IMR-90 (cell line): Measurements from ENCODE around the gene HECW1. TPM values are rescaled to one million over a fixed set of nuclear protein-coding genes. Genes with fewer than 3 reads are reported as not detected.
A peak's percentile ranks its signal among the peaks of the same experiment; 100 is the strongest.

Experiments
- ATAC-seq: fragments of 200-7000 bp; cut with Tn5 transposase; 2 replicates; pipeline ENCODE4 v1.9.1; 2020; ENCODE audit warnings: low read depth, mild to moderate bottlenecking, moderate library complexity
- BruUV-seq: library from RNA; stranded (reverse); fragments of 400-500 nt; replicated peaks from 2 replicates; lab custom pipeline; 2021; lab: Mats Ljungman, UMichigan
- CTCF ChIA-PET: fragments of 300-600 bp; formaldehyde crosslinking; extraction: SDS; loops from one replicate; lab custom pipeline; 2021; ENCODE audit warnings: antibody characterized with exemption; lab: Yijun Ruan, JAX
- POLR2A ChIA-PET: fragments of 300-600 bp; sonication (Branson Sonifier 250); formaldehyde crosslinking; loops from one replicate; lab custom pipeline; 2022; ENCODE audit warnings: antibody characterized with exemption; ENCODE audit not compliant: unreplicated experiment; lab: Charles Lee
- DNase-seq: peaks from one replicate; pipeline ENCODE4 v3.0.0; 2013
- H2AFZ ChIP-seq: replicated peaks from 2 replicates; pipeline ENCODE3; 2013; ENCODE audit warnings: low read length, mild to moderate bottlenecking; ENCODE audit not compliant: poor library complexity
- H2AK5ac ChIP-seq: 2 replicates; pipeline ENCODE4 v1.6.1; 2013; ENCODE audit warnings: low read depth, low read length, inconsistent platforms
- H2AK9ac ChIP-seq: replicated peaks from 2 replicates; pipeline ENCODE3; 2013; ENCODE audit warnings: mild to moderate bottlenecking, low read depth, low read length, moderate library complexity; ENCODE audit not compliant: poor library complexity
- H2BK120ac ChIP-seq: 2 replicates; pipeline ENCODE4 v1.6.1; 2013; ENCODE audit warnings: low read depth, low read length, inconsistent platforms
- H2BK15ac ChIP-seq: 3 replicates; pipeline ENCODE4 v1.6.1; 2013; ENCODE audit warnings: low read depth, low read length, inconsistent platforms
- H2BK20ac ChIP-seq: 2 replicates; pipeline ENCODE4 v1.6.1; 2013; ENCODE audit warnings: low read depth, mild to moderate bottlenecking, inconsistent platforms, low read length, moderate library complexity
- H2BK5ac ChIP-seq: 2 replicates; pipeline ENCODE4 v1.6.1; 2013; ENCODE audit warnings: mild to moderate bottlenecking, low read depth, low read length, inconsistent platforms; ENCODE audit not compliant: poor library complexity, severe bottlenecking
- H3K14ac ChIP-seq: replicated peaks from 2 replicates; pipeline ENCODE4 v1.6.1; 2013; ENCODE audit warnings: low read depth, low read length, inconsistent platforms
- H3K18ac ChIP-seq: 2 replicates; pipeline ENCODE4 v1.6.1; 2013; ENCODE audit warnings: low read depth, low read length, control low read depth
- H3K23ac ChIP-seq: 2 replicates; pipeline ENCODE4 v1.6.1; 2013; ENCODE audit warnings: low read depth, low read length, inconsistent platforms
- H3K27ac ChIP-seq: 2 replicates; pipeline ENCODE4 v1.5.1; 2013; ENCODE audit warnings: mild to moderate bottlenecking, control low read depth, low read length; ENCODE audit not compliant: insufficient read depth
- H3K27me3 ChIP-seq: 2 replicates; pipeline ENCODE4 v1.6.1; 2013; ENCODE audit warnings: low read length; ENCODE audit not compliant: control insufficient read depth, insufficient read depth
- H3K36me3 ChIP-seq: 2 replicates; pipeline ENCODE4 v1.6.1; 2013; ENCODE audit warnings: low read length, mixed read lengths; ENCODE audit not compliant: control insufficient read depth, insufficient read depth
- H3K4ac ChIP-seq: 2 replicates; pipeline ENCODE4 v1.6.1; 2013; ENCODE audit warnings: low read depth, low read length, inconsistent platforms
- H3K4me1 ChIP-seq: 2 replicates; pipeline ENCODE4 v1.6.1; 2013; ENCODE audit warnings: low read length, mixed read lengths; ENCODE audit not compliant: control insufficient read depth, insufficient read depth
- H3K4me2 ChIP-seq: 2 replicates; pipeline ENCODE4 v1.6.1; 2013; ENCODE audit warnings: low read depth, mild to moderate bottlenecking, control low read depth, low read length, moderate library complexity
- H3K4me3 ChIP-seq: 2 replicates; pipeline ENCODE4 v1.5.1; 2013; ENCODE audit warnings: low read depth, mild to moderate bottlenecking, control low read depth, low read length, moderate library complexity; ENCODE audit not compliant: insufficient read depth
- H3K56ac ChIP-seq: 2 replicates; pipeline ENCODE4 v1.6.1; 2013; ENCODE audit warnings: low read length, inconsistent platforms; ENCODE audit not compliant: insufficient read depth; ENCODE audit errors: extremely low read depth
- H3K79me1 ChIP-seq, 2 experiments: 2 replicates each; pipeline ENCODE4 v1.6.1; 2013; ENCODE audit warnings: low read length in 2 of 2, inconsistent platforms in 1 of 2, low read depth in 1 of 2
- H3K9ac ChIP-seq: 2 replicates; pipeline ENCODE4 v1.6.1; 2013; ENCODE audit warnings: low read depth, low read length, control low read depth
- H3K9me1 ChIP-seq: 2 replicates; pipeline ENCODE4 v1.6.1; 2013; ENCODE audit warnings: low read length, inconsistent platforms; ENCODE audit not compliant: insufficient read depth
- H3K9me3 ChIP-seq: 2 replicates; pipeline ENCODE4 v1.6.1; 2013; ENCODE audit warnings: low read length; ENCODE audit not compliant: control insufficient read depth, insufficient read depth
- H4K20me1 ChIP-seq: 2 replicates; pipeline ENCODE4 v1.6.1; 2013; ENCODE audit warnings: low read length, inconsistent platforms; ENCODE audit not compliant: insufficient read depth
- H4K5ac ChIP-seq: 2 replicates; pipeline ENCODE4 v1.6.1; 2013; ENCODE audit warnings: mild to moderate bottlenecking, low read depth, low read length, control low read depth
- H4K8ac ChIP-seq, 2 experiments: 2 replicates each; pipeline ENCODE4 v1.6.1; 2013; ENCODE audit warnings: low read depth in 2 of 2, low read length in 2 of 2, control low read depth in 1 of 2, inconsistent platforms in 1 of 2
- H4K91ac ChIP-seq: 2 replicates; pipeline ENCODE4 v1.6.1; 2013; ENCODE audit warnings: low read depth, low read length, inconsistent platforms; ENCODE audit not compliant: insufficient read depth
- MAFK ChIP-seq: IDR thresholded peaks from 2 replicates; pipeline ENCODE4 v1.6.1; 2012; ENCODE audit warnings: low read depth, low read length, improper control_type of control experiment
- NFE2L2 ChIP-seq: fragments of 150-350 bp; IDR thresholded peaks from 2 replicates; pipeline ENCODE4 v1.6.1; 2016; ENCODE audit warnings: low read depth, mild to moderate bottlenecking, low read length
- SMC3 ChIP-seq: fragments of 150-350 bp; IDR thresholded peaks from 2 replicates; pipeline ENCODE4 v1.6.1; 2016; ENCODE audit warnings: low read depth, mild to moderate bottlenecking, antibody characterized with exemption, low read length, moderate library complexity
- WGBS, 2 experiments: methylation state at CpG; one replicate each; pipeline versions ENCODE4 v1.1.5 to v1.1.7; 2013; ENCODE audit warnings: missing lambda C conversion rate in 2 of 2; ENCODE audit not compliant: insufficient read length in 1 of 2; ENCODE audit errors: extremely low coverage in 2 of 2; 5-methylcytosine and 5-hydroxymethylcytosine counted together
- dilution Hi-C: fragments of 300-500 bp; cut with HindIII; formaldehyde crosslinking; loops from one replicate; pipeline ENCODE4 v1.14.3; 2018; ENCODE audit warnings: low sequenced_read_pairs; ENCODE audit not compliant: unreplicated experiment
- in situ Hi-C: fragments of 300-500 bp; cut with MboI; formaldehyde crosslinking; loops from 3 replicates; pipeline ENCODE4 v1.14.3; 2019; ENCODE audit warnings: low sequenced_read_pairs, inconsistent platforms, mixed read lengths
- intact Hi-C: fragments of 100-400 bp; cut with micrococcal nuclease; formaldehyde crosslinking; loops from 2 replicates; pipeline ENCODE4 v1.10.0; 2022
- polyA plus RNA-seq, 3 experiments: library from polyadenylated mRNA; depleted of rRNA; stranded (reverse); fragments of >200 nt; gene quantifications; 2 replicates each; pipeline ENCODE4 v1.2.3, GENCODE V29; 2012; ENCODE audit warnings: low replicate concordance in 1 of 3
- total RNA-seq: library from RNA; depleted of rRNA; stranded (reverse); fragments of >200 nt; gene quantifications from 2 replicates; pipeline ENCODE4 v1.2.3, GENCODE V29; 2012

The HECW1 gene
- total and polyA plus RNA-seq, 2 of the 4 experiments (the other 2 are of a cell fraction), result 0.56 to 1.3 TPM

DNA sequence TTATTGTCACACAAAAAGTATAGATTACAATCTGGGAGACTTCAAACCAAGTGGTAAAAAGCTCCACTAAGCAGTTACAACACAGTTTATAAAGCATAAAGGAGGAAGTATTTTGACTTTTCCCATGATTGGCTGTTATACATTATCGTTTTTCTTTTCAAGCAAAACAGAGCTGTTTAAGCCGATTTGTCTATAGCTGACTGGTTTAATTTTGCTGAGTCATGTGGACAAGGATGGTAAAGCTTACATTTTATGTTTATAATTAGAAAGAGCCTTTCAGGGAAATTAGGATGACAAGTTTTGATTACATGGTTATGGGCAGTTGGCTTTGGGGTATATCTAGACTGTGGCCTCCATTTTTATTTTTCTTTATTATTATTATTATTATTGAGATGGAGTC is 318.0 kb downstream of the HECW1 start:
- Histone ChIP-seq H2AK9ac (no peak overlapping the region), H3K9ac (no peak overlapping the region), H3K4me3 (no peak overlapping the region), H2BK5ac (no peak overlapping the region), H3K4me2 (no peak overlapping the region), H4K8ac (no peak overlapping the region), H3K79me1 (no peaks in the 10 kb centered on the region), H3K23ac (no peak overlapping the region), H3K9me3 (no peaks in the 10 kb centered on the region), H3K4ac (no peak overlapping the region), H4K5ac (no peak overlapping the region), H4K91ac (no peak overlapping the region), H3K27me3 (no peaks in the 10 kb centered on the region; the same call in 1 of the 2 replicates), H2BK15ac (no peak overlapping the region), H3K36me3 (no peaks in the 10 kb centered on the region), H3K27ac (no peak overlapping the region), H3K14ac (no peak overlapping the region), H3K4me1 (no peaks in the 10 kb centered on the region), H3K9me1 (no peaks in the 10 kb centered on the region), H2BK20ac (no peak overlapping the region), H3K18ac (no peak overlapping the region), H2AFZ (no peak overlapping the region), H4K20me1 (no peaks in the 10 kb centered on the region), H3K56ac (no peak overlapping the region), H2BK120ac (no peak overlapping the region), H2AK5ac (no peak overlapping the region)
- TF ChIP-seq MAFK (peak; percentile 86), SMC3 (no peak), NFE2L2 (peak; percentile 97)
- no peak; the same call in 1 of the 2 replicates for ATAC-seq
- CTCF ChIA-PET, result interaction anchor here (0.6 to 2.0 kb wide), 3 partner anchors 9 to 24 kb away, joined by 4 to 10 read pairs (median 4); no protein-coding TSS in a partner anchor
- dilution Hi-C loops (no loop called here), intact Hi-C loops (no loop called here), in situ Hi-C loops (no loop called here)
- no TSS peak for BruUV-seq
- POLR2A ChIA-PET, result no interaction called here
- peak; percentile 10 for DNase-seq
- no CpG with 5 or more reads among the region's 2 CpGs for WGBS, 2 experiments
